ENCODE data around the gene AGAP3.

The AGAP3 gene

GRCh38 chr7:151045967-151046366, 40.3 kb upstream of the AGAP3 start:
- no peak for DNase-seq (ENCODE audit: extremely low read depth, low read depth)
- TF ChIP-seq CTCF (IDR thresholded peaks at IDR 0.05; ENCODE audit: low read depth, low read length): no peak

GRCh38 chr7:151046603-151047573, 39.4 kb upstream of the AGAP3 start:
- DNase-seq (ENCODE audit: extremely low read depth, low read depth): no peak
- no peak for TF ChIP-seq CTCF (IDR thresholded peaks at IDR 0.05; ENCODE audit: low read depth, low read length)

GRCh38 chr7:151047976-151048815, 38.1 kb upstream of the AGAP3 start, which contains the start of gene ASIC3:
Gene ASIC3, plus strand, starts transcription at chr7:151048531. Its CDS starts 355 bp downstream, at chr7:151048886.
- DNase-seq (ENCODE audit: extremely low read depth, low read depth): no peak
- no peak for TF ChIP-seq CTCF (IDR thresholded peaks at IDR 0.05; ENCODE audit: low read depth, low read length)

- no peak for DNase-seq (ENCODE audit: extremely low read depth, low read depth)
- no peak for TF ChIP-seq CTCF (IDR thresholded peaks at IDR 0.05; ENCODE audit: low read depth, low read length)
These were observed 37.3 kb upstream of the AGAP3 start for GRCh38 chr7:151048911-151049463.

- DNase-seq (ENCODE audit: extremely low read depth, low read depth): no peak
- no peak for TF ChIP-seq CTCF (IDR thresholded peaks at IDR 0.05; ENCODE audit: low read depth, low read length)
These were observed 35.2 kb upstream of the AGAP3 start for GRCh38 chr7:151051108-151051507.

- no peak for DNase-seq (ENCODE audit: extremely low read depth, low read depth)
- no peak for TF ChIP-seq CTCF (IDR thresholded peaks at IDR 0.05; ENCODE audit: low read depth, low read length)
These were observed 33.2 kb upstream of the AGAP3 start for GRCh38 chr7:151053096-151053495.

Measured in AG09319 (cell line).